ENCODE results near the gene DYRK1A.

The DYRK1A gene

DNA sequence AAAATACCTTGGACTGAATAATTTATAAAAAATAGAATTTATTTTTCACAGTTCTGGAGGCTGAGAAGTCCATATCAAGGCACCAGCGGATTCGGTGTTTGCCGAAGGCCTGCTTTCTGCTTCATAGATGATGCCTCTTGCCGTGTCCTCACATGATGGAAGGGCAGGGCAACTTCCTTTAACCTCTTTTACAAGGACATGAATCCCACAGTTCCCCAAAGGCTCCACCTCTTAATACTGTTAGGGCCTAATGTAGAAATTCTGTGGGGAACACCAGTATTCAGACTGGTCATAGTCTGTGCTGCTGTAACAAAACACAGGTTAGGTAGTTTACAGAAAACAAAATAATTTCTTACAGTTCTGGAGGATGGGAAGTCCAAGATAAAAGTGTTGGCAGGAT, 25.9 kb downstream of the DYRK1A start:
- POLR2A ChIA-PET: no interaction called here
- TF ChIP-seq ZNF626 (tag by site-specific recombination; IDR thresholded peaks at IDR 0.05): no peak
- TF ChIP-seq TCF7L2 (IDR thresholded peaks at IDR 0.05; ENCODE audit: borderline replicate concordance, low read depth, low read length): no peak
- TF ChIP-seq ZNF174 (tag by site-specific recombination; IDR thresholded peaks at IDR 0.05): no peak
- no peak overlapping the region for H3K27ac ChIP-seq (ENCODE audit: extremely low read depth, low read depth, low read length)

DNA sequence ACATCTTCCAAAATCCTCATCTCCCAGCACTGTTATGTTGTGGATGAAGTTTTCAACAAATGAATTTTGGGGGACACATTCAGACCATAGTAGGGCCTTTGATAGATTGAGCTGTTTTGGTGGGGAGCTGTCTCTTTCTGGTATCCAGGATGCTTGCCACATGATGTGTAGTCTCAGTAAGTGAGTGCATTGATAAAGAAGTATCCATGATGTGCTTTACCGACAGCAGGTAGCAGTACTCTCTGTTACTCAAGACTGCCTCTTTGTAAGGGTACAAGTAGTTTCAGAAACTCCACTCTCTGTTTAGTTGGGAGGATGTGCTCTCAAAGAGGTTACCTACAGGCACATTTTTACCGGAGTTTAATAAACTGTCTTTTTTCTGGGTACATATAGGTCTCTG, 26.5 kb downstream of the DYRK1A start:
- CTCF ChIA-PET: no interaction called here
- POLR2A ChIA-PET: interaction anchor here (0.7 kb wide), 1 partner anchor 329 kb away, joined by 4 read pairs; no protein-coding TSS in a partner anchor
- Histone ChIP-seq H3K4me3 (ENCODE audit: low read depth, low read length) (no peak overlapping the region), H3K36me3 (ENCODE audit: control insufficient read depth in 2 of 2, insufficient read depth in 1 of 2, low read length in 2 of 2) (no peaks in the 10 kb centered on the region), H3K4me1 (ENCODE audit: control insufficient read depth, insufficient read depth, low read length) (peaks cover 5% of the 10 kb centered on the region; the same call in 1 of the 2 replicates), H3K9me3 (ENCODE audit: control insufficient read depth, insufficient read depth, low read depth, low read length) (no peaks in the 10 kb centered on the region), H3K27ac (ENCODE audit: extremely low read depth, low read depth, low read length) (no peak overlapping the region)
- TF ChIP-seq ZNF514 (tag by site-specific recombination; IDR thresholded peaks at IDR 0.05) (no peak), ZBTB7A (tag by site-specific recombination; IDR thresholded peaks at IDR 0.05; ENCODE audit: low read depth) (no peak), TCF7L2 (IDR thresholded peaks at IDR 0.05; ENCODE audit: borderline replicate concordance, low read depth, low read length) (no peak), ZSCAN16 (tag by site-specific recombination; IDR thresholded peaks at IDR 0.05) (no peak), ZNF223 (tag by site-specific recombination; IDR thresholded peaks at IDR 0.05) (no peak), ZSCAN23 (tag by site-specific recombination; IDR thresholded peaks at IDR 0.05) (no peak), ZNF248 (tag by site-specific recombination; IDR thresholded peaks at IDR 0.05) (no peak), ZNF777 (tag by site-specific recombination; IDR thresholded peaks at IDR 0.05; ENCODE audit: borderline replicate concordance) (no peak), ZNF677 (tag by site-specific recombination; IDR thresholded peaks at IDR 0.05) (no peak), ZNF404 (tag by site-specific recombination; IDR thresholded peaks at IDR 0.05) (no peak), ZNF2 (tag by site-specific recombination; IDR thresholded peaks at IDR 0.05) (no peak)
- TF ChIP-seq, protein P1, sequence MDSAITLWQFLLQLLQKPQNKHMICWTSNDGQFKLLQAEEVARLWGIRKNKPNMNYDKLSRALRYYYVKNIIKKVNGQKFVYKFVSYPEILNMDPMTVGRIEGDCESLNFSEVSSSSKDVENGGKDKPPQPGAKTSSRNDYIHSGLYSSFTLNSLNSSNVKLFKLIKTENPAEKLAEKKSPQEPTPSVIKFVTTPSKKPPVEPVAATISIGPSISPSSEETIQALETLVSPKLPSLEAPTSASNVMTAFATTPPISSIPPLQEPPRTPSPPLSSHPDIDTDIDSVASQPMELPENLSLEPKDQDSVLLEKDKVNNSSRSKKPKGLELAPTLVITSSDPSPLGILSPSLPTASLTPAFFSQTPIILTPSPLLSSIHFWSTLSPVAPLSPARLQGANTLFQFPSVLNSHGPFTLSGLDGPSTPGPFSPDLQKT (IDR thresholded peaks at IDR 0.05; ENCODE audit: borderline replicate concordance, low read depth, low read length): no peak
- TF ChIP-seq, protein P2, sequence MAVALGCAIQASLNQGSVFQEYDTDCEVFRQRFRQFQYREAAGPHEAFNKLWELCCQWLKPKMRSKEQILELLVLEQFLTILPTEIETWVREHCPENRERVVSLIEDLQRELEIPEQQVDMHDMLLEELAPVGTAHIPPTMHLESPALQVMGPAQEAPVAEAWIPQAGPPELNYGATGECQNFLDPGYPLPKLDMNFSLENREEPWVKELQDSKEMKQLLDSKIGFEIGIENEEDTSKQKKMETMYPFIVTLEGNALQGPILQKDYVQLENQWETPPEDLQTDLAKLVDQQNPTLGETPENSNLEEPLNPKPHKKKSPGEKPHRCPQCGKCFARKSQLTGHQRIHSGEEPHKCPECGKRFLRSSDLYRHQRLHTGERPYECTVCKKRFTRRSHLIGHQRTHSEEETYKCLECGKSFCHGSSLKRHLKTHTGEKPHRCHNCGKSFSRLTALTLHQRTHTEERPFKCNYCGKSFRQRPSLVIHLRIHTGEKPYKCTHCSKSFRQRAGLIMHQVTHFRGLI (tag by site-specific recombination; IDR thresholded peaks at IDR 0.05): no peak
- TF ChIP-seq, protein P3, sequence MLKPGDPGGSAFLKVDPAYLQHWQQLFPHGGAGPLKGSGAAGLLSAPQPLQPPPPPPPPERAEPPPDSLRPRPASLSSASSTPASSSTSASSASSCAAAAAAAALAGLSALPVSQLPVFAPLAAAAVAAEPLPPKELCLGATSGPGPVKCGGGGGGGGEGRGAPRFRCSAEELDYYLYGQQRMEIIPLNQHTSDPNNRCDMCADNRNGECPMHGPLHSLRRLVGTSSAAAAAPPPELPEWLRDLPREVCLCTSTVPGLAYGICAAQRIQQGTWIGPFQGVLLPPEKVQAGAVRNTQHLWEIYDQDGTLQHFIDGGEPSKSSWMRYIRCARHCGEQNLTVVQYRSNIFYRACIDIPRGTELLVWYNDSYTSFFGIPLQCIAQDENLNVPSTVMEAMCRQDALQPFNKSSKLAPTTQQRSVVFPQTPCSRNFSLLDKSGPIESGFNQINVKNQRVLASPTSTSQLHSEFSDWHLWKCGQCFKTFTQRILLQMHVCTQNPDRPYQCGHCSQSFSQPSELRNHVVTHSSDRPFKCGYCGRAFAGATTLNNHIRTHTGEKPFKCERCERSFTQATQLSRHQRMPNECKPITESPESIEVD (tag by site-specific recombination; IDR thresholded peaks at IDR 0.05): no peak

More for the DNA sequence above, 25.9 kb downstream of the DYRK1A start:
- Histone ChIP-seq H3K36me3 (ENCODE audit: control insufficient read depth in 2 of 2, insufficient read depth in 1 of 2, low read length in 2 of 2) (no peaks in the 10 kb centered on the region), H3K9me3 (ENCODE audit: control insufficient read depth, insufficient read depth, low read depth, low read length) (no peaks in the 10 kb centered on the region), H3K4me3 (ENCODE audit: low read depth, low read length) (no peak overlapping the region), H3K4me1 (ENCODE audit: control insufficient read depth, insufficient read depth, low read length) (peaks cover 5% of the 10 kb centered on the region; the same call in 1 of the 2 replicates)
- CTCF ChIA-PET: no interaction called here

- Histone ChIP-seq H3K9me3 (ENCODE audit: control insufficient read depth, insufficient read depth, low read depth, low read length) (no peaks in the 10 kb centered on the region), H3K27ac (ENCODE audit: extremely low read depth, low read depth, low read length) (no peak overlapping the region), H3K36me3 (ENCODE audit: control insufficient read depth in 2 of 2, insufficient read depth in 1 of 2, low read length in 2 of 2) (no peaks in the 10 kb centered on the region), H3K4me3 (ENCODE audit: low read depth, low read length) (no peak overlapping the region), H3K4me1 (ENCODE audit: control insufficient read depth, insufficient read depth, low read length) (peaks cover 10% of the 10 kb centered on the region; the same call in 1 of the 2 replicates)
- POLR2A ChIA-PET: interaction anchor here (0.7 kb wide), 1 partner anchor 330 kb away, joined by 4 read pairs; no protein-coding TSS in a partner anchor
- CTCF ChIA-PET: no interaction called here
- no peak for TF ChIP-seq SALL2 (tag by site-specific recombination; IDR thresholded peaks at IDR 0.05; ENCODE audit: borderline replicate concordance)
- TF ChIP-seq ZNF580 (tag by site-specific recombination; IDR thresholded peaks at IDR 0.05): no peak
- TF ChIP-seq ZBTB49 (tag by site-specific recombination; IDR thresholded peaks at IDR 0.05; ENCODE audit: low read depth): no peak
- no peak for TF ChIP-seq ZNF510 (tag by site-specific recombination; IDR thresholded peaks at IDR 0.05; ENCODE audit: insufficient replicate concordance)
- TF ChIP-seq ZNF169 (tag by site-specific recombination; IDR thresholded peaks at IDR 0.05): no peak
- no peak for TF ChIP-seq ZNF76 (tag by site-specific recombination; IDR thresholded peaks at IDR 0.05; ENCODE audit: borderline replicate concordance, low read depth)
These were observed 27.2 kb downstream of the DYRK1A start for GRCh38 chr21:37393786-37394185.

All from HEK293 (cell line).